H1 (cell line): Measurements from ENCODE around the gene HIVEP3. TPM values are rescaled to one million over a fixed set of nuclear protein-coding genes. Genes with fewer than 3 reads are reported as not detected.

Experiments used
- CTCF ChIA-PET: fragments of 300-600 bp; sonication (Branson Sonifier 250); formaldehyde crosslinking; loops from one replicate; lab custom pipeline; 2021; ENCODE audit not compliant: partially characterized antibody; lab: Charles Lee
- POLR2A ChIA-PET: fragments of 300-600 bp; sonication (Branson Sonifier 250); formaldehyde crosslinking; loops from one replicate; lab custom pipeline; 2021; ENCODE audit warnings: inconsistent platforms; ENCODE audit not compliant: partially characterized antibody; lab: Charles Lee
- DNase-seq, 2 experiments: peaks; one replicate each; pipeline versions ENCODE4 v3.0.0 to v3.0.0-alpha.2; 2010 to 2022; ENCODE audit warnings: low spot score in 2 of 2, low read depth in 1 of 2, mixed read lengths in 1 of 2
- FAIRE-seq: peaks from 2 replicates; lab custom pipeline; 2011; peaks lifted over from hg19 to GRCh38; lab: Jason Lieb, UNC
- H2AFZ ChIP-seq: 2 replicates; pipeline ENCODE4 v1.8.1; 2012; ENCODE audit warnings: low read length, inconsistent platforms
- H2AK5ac ChIP-seq: 2 replicates; pipeline ENCODE4 v1.6.1; 2013; ENCODE audit warnings: low read depth, low read length
- H2BK120ac ChIP-seq: replicated peaks from 2 replicates; pipeline ENCODE3; 2013; ENCODE audit warnings: low read depth, low read length, inconsistent platforms
- H2BK12ac ChIP-seq: 2 replicates; pipeline ENCODE4 v1.6.1; 2013; ENCODE audit warnings: low read depth, low read length
- H2BK15ac ChIP-seq: 2 replicates; pipeline ENCODE4 v1.6.1; 2013; ENCODE audit warnings: low read length
- H2BK20ac ChIP-seq: 2 replicates; pipeline ENCODE4 v1.6.1; 2013; ENCODE audit warnings: low read length
- H2BK5ac ChIP-seq: 2 replicates; pipeline ENCODE4 v1.6.1; 2013; ENCODE audit warnings: low read depth, low read length
- H3K14ac ChIP-seq: 2 replicates; pipeline ENCODE4 v1.6.1; 2013; ENCODE audit warnings: inconsistent platforms; ENCODE audit not compliant: insufficient read length
- H3K18ac ChIP-seq: 2 replicates; pipeline ENCODE4 v1.6.1; 2013; ENCODE audit warnings: low read length; ENCODE audit errors: extremely low read depth
- H3K23ac ChIP-seq: 2 replicates; pipeline ENCODE4 v1.6.1; 2013; ENCODE audit warnings: inconsistent platforms; ENCODE audit not compliant: insufficient read length
- H3K23me2 ChIP-seq: 2 replicates; pipeline ENCODE4 v1.6.1; 2013; ENCODE audit warnings: low read depth, low read length
- H3K27ac ChIP-seq: 2 replicates; pipeline ENCODE4 v1.6.1; 2011; ENCODE audit warnings: low read depth, low read length, inconsistent platforms
- H3K27me3 ChIP-seq, 4 experiments: replicated peaks in 1 of 4; 1 replicate in 1 of 4; 2 replicates in 3 of 4; pipeline versions ENCODE4 v1.6.1 to v1.8.1; 2011 to 2013; ENCODE audit warnings: low read length in 3 of 4, mild to moderate bottlenecking in 3 of 4, inconsistent platforms in 2 of 4, mixed read lengths in 2 of 4, moderate library complexity in 1 of 4; ENCODE audit not compliant: control insufficient read depth in 3 of 4, insufficient read depth in 3 of 4; ENCODE audit errors: extremely low read depth in 1 of 4
- H3K36me3 ChIP-seq, 4 experiments: 2 replicates each; pipeline versions ENCODE4 v1.6.1 to v1.8.1; 2011 to 2013; ENCODE audit warnings: mild to moderate bottlenecking in 4 of 4, low read length in 3 of 4, moderate library complexity in 2 of 4, control low read depth in 1 of 4, inconsistent platforms in 1 of 4; ENCODE audit not compliant: insufficient read depth in 4 of 4, control insufficient read depth in 2 of 4
- H3K4ac ChIP-seq: replicated peaks from 2 replicates; pipeline ENCODE3; 2013; ENCODE audit warnings: low read length, low read depth, mixed read lengths, inconsistent platforms; ENCODE audit not compliant: insufficient read length
- H3K4me1 ChIP-seq, 4 experiments: replicated peaks in 1 of 4; 1 replicate in 1 of 4; 2 replicates in 3 of 4; pipeline versions ENCODE4 v1.6.1 to v1.8.1; 2011 to 2013; ENCODE audit warnings: low read length in 3 of 4, inconsistent platforms in 2 of 4, mixed read lengths in 1 of 4; ENCODE audit not compliant: insufficient read depth in 4 of 4, control insufficient read depth in 3 of 4
- H3K4me2 ChIP-seq, 2 experiments: 2 replicates each; pipeline versions ENCODE4 v1.6.1 to v1.8.1; 2011 to 2013; ENCODE audit warnings: low read depth in 2 of 2, low read length in 2 of 2, control low read depth in 1 of 2, inconsistent platforms in 1 of 2, mild to moderate bottlenecking in 1 of 2; ENCODE audit not compliant: insufficient read depth in 1 of 2
- H3K4me3 ChIP-seq, 4 experiments: fragments of 200-600, 300-600 bp in 1 of 4; sonication (generic), shearing (Covaris generic), sonication (Bioruptor Twin) in 1 of 4; 2 replicates each; pipeline versions ENCODE4 v1.5.1 to v1.8.1; 2011 to 2016; ENCODE audit warnings: low read length in 4 of 4, low read depth in 3 of 4, control low read depth in 2 of 4, inconsistent platforms in 2 of 4, mild to moderate bottlenecking in 2 of 4, mixed read lengths in 1 of 4, moderate library complexity in 1 of 4; ENCODE audit not compliant: insufficient read depth in 2 of 4; ENCODE audit errors: extremely low read depth in 1 of 4
- H3K56ac ChIP-seq: replicated peaks from 2 replicates; pipeline ENCODE3; 2013; ENCODE audit warnings: low read depth, mild to moderate bottlenecking, mixed read lengths, low read length, inconsistent platforms; ENCODE audit not compliant: insufficient read length
- H3K79me1 ChIP-seq: 2 replicates; pipeline ENCODE4 v1.6.1; 2013; ENCODE audit warnings: low read depth, low read length, control low read depth
- H3K79me2 ChIP-seq, 2 experiments: 2 replicates each; pipeline versions ENCODE4 v1.6.1 to v1.8.1; 2012 to 2013; ENCODE audit warnings: low read length in 2 of 2, mild to moderate bottlenecking in 2 of 2, inconsistent platforms in 1 of 2; ENCODE audit not compliant: insufficient read depth in 2 of 2, control insufficient read depth in 1 of 2
- H3K9ac ChIP-seq, 4 experiments: replicated peaks in 1 of 4; 1 replicate in 1 of 4; 2 replicates in 3 of 4; pipeline versions ENCODE4 v1.6.1 to v1.8.1; 2011 to 2013; ENCODE audit warnings: low read depth in 3 of 4, low read length in 3 of 4, control low read depth in 2 of 4, mild to moderate bottlenecking in 2 of 4, moderate library complexity in 2 of 4, inconsistent platforms in 1 of 4; ENCODE audit errors: extremely low read depth in 1 of 4
- H3K9me3 ChIP-seq, 2 experiments: 2 replicates each; pipeline versions ENCODE4 v1.6.1 to v1.8.1; 2012 to 2013; ENCODE audit warnings: mild to moderate bottlenecking in 2 of 2, moderate library complexity in 2 of 2, control low read depth in 1 of 2, inconsistent platforms in 1 of 2, low read depth in 1 of 2, low read length in 1 of 2, mixed read lengths in 1 of 2; ENCODE audit not compliant: insufficient read depth in 2 of 2
- H4K20me1 ChIP-seq, 2 experiments: replicated peaks in 1 of 2; 2 replicates each; pipeline versions ENCODE3 to v1.8.1; 2011 to 2013; ENCODE audit warnings: inconsistent platforms in 2 of 2, low read length in 2 of 2, mild to moderate bottlenecking in 1 of 2; ENCODE audit not compliant: insufficient read depth in 2 of 2, control insufficient read depth in 1 of 2
- H4K5ac ChIP-seq: 2 replicates; pipeline ENCODE4 v1.6.1; 2013; ENCODE audit warnings: low read length, low read depth, mixed read lengths, inconsistent platforms; ENCODE audit not compliant: insufficient read length
- H4K8ac ChIP-seq: 2 replicates; pipeline ENCODE4 v1.8.0; 2013; ENCODE audit warnings: mild to moderate bottlenecking, moderate library complexity, low read length, inconsistent platforms; ENCODE audit not compliant: insufficient read depth; ENCODE audit errors: extremely low read depth
- H4K91ac ChIP-seq: replicated peaks from 2 replicates; pipeline ENCODE3; 2013; ENCODE audit warnings: low read length, mixed read lengths, inconsistent platforms; ENCODE audit not compliant: insufficient read length
- KDM5A ChIP-seq: fragments of 200-600 bp; IDR thresholded peaks from 2 replicates; pipeline ENCODE4 v1.7.1; 2012; ENCODE audit warnings: mild to moderate bottlenecking, low read length, inconsistent platforms, mixed read lengths
- SAP30 ChIP-seq: fragments of 300-600 bp; sonication (generic); IDR thresholded peaks from 2 replicates; pipeline ENCODE4 v1.7.1; 2012; ENCODE audit warnings: low read length, moderate library complexity, mild to moderate bottlenecking, inconsistent platforms; ENCODE audit not compliant: insufficient read depth, insufficient replicate concordance
- YY1 ChIP-seq: IDR thresholded peaks from 2 replicates; pipeline ENCODE4 v1.6.1; 2011; ENCODE audit warnings: low read depth, mild to moderate bottlenecking, low read length
- WGBS, 2 experiments: shearing (Covaris generic) in 1 of 2; methylation state at CpG; one replicate each; pipeline versions ENCODE4 v1.1.6 to v1.1.7; 2013 to 2015; ENCODE audit warnings: low lambda C conversion rate in 2 of 2, mixed read lengths in 2 of 2, inconsistent platforms in 1 of 2, low coverage in 1 of 2, missing lambda C conversion rate in 1 of 2; ENCODE audit not compliant: insufficient replicate concordance in 2 of 2, insufficient coverage in 1 of 2, insufficient read length in 1 of 2; ENCODE audit errors: extremely low coverage in 1 of 2, missing lambda C conversion rate in 1 of 2; 5-methylcytosine and 5-hydroxymethylcytosine counted together
- polyA plus RNA-seq, 7 experiments: library from polyadenylated mRNA; depleted of rRNA in 3 of 7; stranded (reverse) in 5 of 7; unstranded in 2 of 7; fragments of >200 nt in 5 of 7; fragments of 200-250 nt in 2 of 7; gene quantifications; 1 replicate in 5 of 7; 2 replicates in 1 of 7; 4 replicates in 1 of 7; pipeline versions ENCODE4 v1.2.1 to v1.2.3, GENCODE V29; 2011 to 2013; ENCODE audit warnings: missing spikeins in 2 of 7, mixed read lengths in 2 of 7
- total RNA-seq: library from RNA; stranded (reverse); fragmentation: NEBNext Ultra II Directional; extraction: Animal tissue kit (Norgen Biotek cat#: 25700); gene quantifications from 2 replicates; pipeline ENCODE4 v1.2.1, GENCODE V29; 2021
- TF ChIP-seq, protein P1 (sequence below): IDR thresholded peaks from 2 replicates; pipeline ENCODE4 v1.6.1; 2012; ENCODE audit warnings: inconsistent platforms

Gene HIVEP3
- total and polyA plus RNA-seq, 2 of the 8 experiments (the other 6 are each of a cell fraction or from before 2014, with no cell fraction given): 0.24 to 0.69 TPM

DNA sequence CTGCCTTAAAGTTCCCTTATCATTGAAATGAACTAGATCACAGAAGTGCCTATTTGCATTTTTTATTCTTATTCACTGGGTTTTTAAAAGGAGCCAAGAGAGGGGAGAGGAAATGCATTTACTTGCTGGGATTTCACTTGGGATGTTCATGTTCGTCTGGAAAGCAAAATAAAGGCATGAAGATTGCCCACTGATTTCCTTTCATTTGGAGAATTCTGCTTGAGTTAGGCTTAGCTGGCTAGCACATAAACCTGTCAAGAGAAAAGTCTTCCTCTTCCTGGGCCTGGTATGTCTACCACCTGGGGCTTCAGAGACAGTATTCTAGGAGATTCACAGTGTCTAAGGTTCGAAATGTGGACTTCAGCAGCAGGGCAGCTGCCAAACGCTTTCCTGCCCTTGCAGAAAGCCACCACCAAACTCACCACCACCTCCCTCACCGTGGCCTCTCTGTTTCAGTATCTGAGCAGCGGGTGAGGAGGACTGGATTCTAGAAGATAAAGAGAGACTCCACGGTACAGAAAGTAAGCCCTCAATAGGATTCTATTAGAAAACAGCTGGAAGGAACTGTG, 44.5 kb downstream of the HIVEP3 start:
- CTCF ChIA-PET: interaction anchor here (0.7 to 2.2 kb wide), 3 partner anchors 9 to 361 kb away, joined by 3 to 6 read pairs (median 6); no protein-coding TSS in a partner anchor
- TF ChIP-seq, protein P1, sequence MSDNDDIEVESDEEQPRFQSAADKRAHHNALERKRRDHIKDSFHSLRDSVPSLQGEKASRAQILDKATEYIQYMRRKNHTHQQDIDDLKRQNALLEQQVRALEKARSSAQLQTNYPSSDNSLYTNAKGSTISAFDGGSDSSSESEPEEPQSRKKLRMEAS: no peak
- TF ChIP-seq SAP30 (no peak), YY1 (no peak), KDM5A (no peak)
- no peak overlapping the region for H3K9ac ChIP-seq
- H3K36me3 ChIP-seq: no peaks in the 10 kb centered on the region
- H2BK120ac ChIP-seq: no peak overlapping the region
- H3K56ac ChIP-seq: no peak overlapping the region
- H3K27me3 ChIP-seq: no peaks in the 10 kb centered on the region
- no peak overlapping the region for H2BK12ac ChIP-seq
- no peak overlapping the region for H3K18ac ChIP-seq
- 0 out of 2 replicates have a peak overlapping the region, but pooled peaks have one; percentile 42 for H2AFZ ChIP-seq
- DNase-seq (no peak), FAIRE-seq (no peak)
- H3K27ac ChIP-seq: no peak overlapping the region
- no peak overlapping the region for H3K4ac ChIP-seq
- H2BK5ac ChIP-seq: peak overlapping the region; percentile 62; the same call in 1 of the 2 replicates
- POLR2A ChIA-PET: interaction anchor here (3.3 kb wide), 1 partner anchor 9 kb away, joined by 9 read pairs; no protein-coding TSS in a partner anchor
- H4K91ac ChIP-seq: no peak overlapping the region
- no peaks in the 10 kb centered on the region for H3K9me3 ChIP-seq
- peak overlapping the region; percentile 9 to 28; a peak in 1 of 4 replicates for H3K4me2 ChIP-seq
- H2BK20ac ChIP-seq: no peak overlapping the region
- H4K20me1 ChIP-seq: no peaks in the 10 kb centered on the region
- no peak overlapping the region for H2AK5ac ChIP-seq
- no peak overlapping the region for H3K23ac ChIP-seq
- no peaks in the 10 kb centered on the region for H3K79me1 ChIP-seq
- H3K14ac ChIP-seq: no peak overlapping the region
- peaks cover 8 to 15% (median 14%) of the 10 kb centered on the region in 4 experiments for H3K4me1 ChIP-seq
- no peaks in the 10 kb centered on the region for H3K79me2 ChIP-seq
- no peak overlapping the region for H4K8ac ChIP-seq
- no peak overlapping the region for H2BK15ac ChIP-seq
- 50% methylated on average over 6 of the region's 6 CpGs; no CpG with 5 or more reads in 1 of the 2 experiments for WGBS, 2 experiments
- no peaks in the 10 kb centered on the region; the same call in 1 of the 2 replicates for H3K23me2 ChIP-seq
- H4K5ac ChIP-seq: no peak overlapping the region
- no peak overlapping the region for H3K4me3 ChIP-seq
